GM12872 (cell line): Measurements from ENCODE around the gene PMS2.
A peak's percentile ranks its signal among the peaks of the same experiment; 100 is the strongest.
"Not testable (repeated sequence)": the region's sequence is repeated elsewhere in the genome, so short reads cannot be mapped to it uniquely, and the experiment has no call there.

ENCODE experiments used
- CTCF ChIP-seq: IDR thresholded peaks from 3 replicates; pipeline ENCODE4 v1.5.1; 2011; ENCODE audit warnings: low read depth, mild to moderate bottlenecking, low read length, moderate library complexity; ENCODE audit not compliant: insufficient read depth

The PMS2 gene

GRCh38 chr7:6012355-6013104, 3.7 kb upstream of the PMS2 start:
- no peak for TF ChIP-seq CTCF

- no peak for TF ChIP-seq CTCF
These were observed 2.7 kb upstream of the PMS2 start for GRCh38 chr7:6011541-6011940.

GRCh38 chr7:6007386-6007785, 1.5 kb downstream of the PMS2 start:
- no peak for TF ChIP-seq CTCF

- peak; percentile 43; the same call in 1 of the 3 replicates for TF ChIP-seq CTCF
These were observed 11.5 kb downstream of the PMS2 start for GRCh38 chr7:5997210-5997808.

- TF ChIP-seq CTCF = not testable (repeated sequence)
These were observed 38.4 kb downstream of the PMS2 start, which contains the start of gene RSPH10B for GRCh38 chr7:5970347-5970911. RSPH10B (minus strand) TSS chr7:5970689; CDS start chr7:5967116, 3,573 bp downstream.
